Karpas-422 (cell line): ENCODE measurements around the gene SFSWAP. TPM values are rescaled to one million over a fixed set of nuclear protein-coding genes. Genes with fewer than 3 reads are reported as not detected.
A peak's percentile ranks its signal among the peaks of the same experiment; 100 is the strongest.

Experiments
- DNase-seq: peaks from one replicate; pipeline ENCODE4 v3.0.0-alpha.2; 2015
- H2AFZ ChIP-seq: fragments of 200-600 bp; sonication (generic); 2 replicates; pipeline ENCODE4 v1.6.1; 2014; ENCODE audit warnings: antibody characterized with exemption, low read length, mixed read lengths
- H3K27ac ChIP-seq: fragments of 200-600 bp; sonication (generic); 2 replicates; pipeline ENCODE4 v1.5.1; 2014; ENCODE audit warnings: mild to moderate bottlenecking, low read length, moderate library complexity
- H3K27me3 ChIP-seq: fragments of 200-600 bp; sonication (generic); 2 replicates; pipeline ENCODE4 v1.6.1; 2014; ENCODE audit warnings: low read length, mixed read lengths
- H3K36me3 ChIP-seq: fragments of 200-600 bp; sonication (generic); 2 replicates; pipeline ENCODE4 v1.6.1; 2014; ENCODE audit warnings: low read length, mixed read lengths; ENCODE audit not compliant: insufficient read depth
- H3K4me1 ChIP-seq: fragments of 200-600 bp; sonication (generic); 2 replicates; pipeline ENCODE4 v1.6.1; 2014; ENCODE audit warnings: mild to moderate bottlenecking, low read length, mixed read lengths
- H3K4me2 ChIP-seq: fragments of 200-600 bp; sonication (generic); 2 replicates; pipeline ENCODE4 v1.6.1; 2014; ENCODE audit warnings: low read length, low read depth, mild to moderate bottlenecking; ENCODE audit not compliant: poor library complexity, severe bottlenecking
- H3K4me3 ChIP-seq: fragments of 200-600 bp; sonication (generic); 2 replicates; pipeline ENCODE4 v1.5.1; 2014; ENCODE audit warnings: mild to moderate bottlenecking, antibody characterized with exemption, low read length, mixed read lengths
- H3K79me2 ChIP-seq: fragments of 200-600 bp; sonication (generic); 2 replicates; pipeline ENCODE4 v1.6.1; 2014; ENCODE audit warnings: mild to moderate bottlenecking, low read length, mixed read lengths
- H3K9ac ChIP-seq: fragments of 200-600 bp; sonication (generic); 2 replicates; pipeline ENCODE4 v1.6.0; 2014; ENCODE audit warnings: low read length
- H3K9me2 ChIP-seq: fragments of 200-600 bp; sonication (generic), shearing (Covaris generic); replicated peaks from 2 replicates; pipeline ENCODE4 v1.6.0; 2014; ENCODE audit warnings: mild to moderate bottlenecking, low read length, moderate library complexity; ENCODE audit not compliant: insufficient read depth
- H3K9me3 ChIP-seq: fragments of 300-700, 200-600 bp; sonication (generic); 2 replicates; pipeline ENCODE4 v1.6.1; 2014; ENCODE audit warnings: low read length, mixed read lengths
- H4K20me1 ChIP-seq: fragments of 200-600 bp; sonication (generic); 2 replicates; pipeline ENCODE4 v1.6.1; 2014; ENCODE audit warnings: mild to moderate bottlenecking, antibody characterized with exemption, low read length, low read depth; ENCODE audit not compliant: insufficient read depth
- total RNA-seq: library from RNA; depleted of rRNA; stranded (reverse); fragments of >200 nt; shearing (Covaris generic); gene quantifications from 2 replicates; pipeline ENCODE4 v1.2.3, GENCODE V29; 2014; ENCODE audit warnings: low replicate concordance

SFSWAP gene
- total RNA-seq, 1 experiment from 2014 or later, result 30.0 TPM

GRCh38 chr12:131683266-131684014 is 27.4 kb upstream of the SFSWAP start:
- Histone ChIP-seq H4K20me1 (no peaks in the 10 kb centered on the region), H3K9me3 (no peaks in the 10 kb centered on the region; the same call in 1 of the 2 replicates), H3K4me1 (no peaks in the 10 kb centered on the region), H3K27me3 (no peaks in the 10 kb centered on the region), H3K9ac (no peak overlapping the region), H3K79me2 (no peaks in the 10 kb centered on the region), H2AFZ (no peak overlapping the region), H3K9me2 (no peaks in the 10 kb centered on the region), H3K27ac (no peak overlapping the region), H3K4me3 (no peak overlapping the region), H3K36me3 (no peaks in the 10 kb centered on the region), H3K4me2 (no peak overlapping the region)
- no peak for DNase-seq

- Histone ChIP-seq H2AFZ (no peak overlapping the region), H4K20me1 (no peaks in the 10 kb centered on the region), H3K36me3 (no peaks in the 10 kb centered on the region), H3K4me2 (no peak overlapping the region), H3K27me3 (no peaks in the 10 kb centered on the region), H3K27ac (no peak overlapping the region), H3K9ac (no peak overlapping the region), H3K9me3 (peaks cover 7% of the 10 kb centered on the region; the same call in 1 of the 2 replicates), H3K79me2 (no peaks in the 10 kb centered on the region), H3K4me1 (no peaks in the 10 kb centered on the region), H3K9me2 (no peaks in the 10 kb centered on the region), H3K4me3 (no peak overlapping the region)
- peak; percentile 45 for DNase-seq
These were observed 26.7 kb upstream of the SFSWAP start for GRCh38 chr12:131684015-131684725.

GRCh38 chr12:131687346-131688125 is 23.4 kb upstream of the SFSWAP start:
- no peaks in the 10 kb centered on the region for H4K20me1 ChIP-seq
- H3K27ac ChIP-seq, result no peak overlapping the region
- DNase-seq, result no peak
- H3K4me1 ChIP-seq, result no peaks in the 10 kb centered on the region
- no peak overlapping the region for H3K4me3 ChIP-seq
- no peaks in the 10 kb centered on the region for H3K79me2 ChIP-seq
- no peaks in the 10 kb centered on the region for H3K27me3 ChIP-seq
- no peak overlapping the region for H3K4me2 ChIP-seq
- H3K9me2 ChIP-seq, result no peaks in the 10 kb centered on the region
- H3K36me3 ChIP-seq, result no peaks in the 10 kb centered on the region
- H2AFZ ChIP-seq, result no peak overlapping the region
- H3K9me3 ChIP-seq, result peaks cover 7% of the 10 kb centered on the region; the same call in 1 of the 2 replicates
- H3K9ac ChIP-seq, result no peak overlapping the region

GRCh38 chr12:131688131-131688844 is 22.6 kb upstream of the SFSWAP start:
- H3K9me2 ChIP-seq, result no peaks in the 10 kb centered on the region
- no peak overlapping the region for H3K4me2 ChIP-seq

GRCh38 chr12:131688845-131689154 is 22.1 kb upstream of the SFSWAP start:
- no peaks in the 10 kb centered on the region for H3K79me2 ChIP-seq
- H3K36me3 ChIP-seq, result no peaks in the 10 kb centered on the region
- no peak overlapping the region for H3K9ac ChIP-seq
- no peaks in the 10 kb centered on the region for H3K9me2 ChIP-seq
- H3K9me3 ChIP-seq, result peaks cover 7% of the 10 kb centered on the region; the same call in 1 of the 2 replicates
- H3K4me3 ChIP-seq, result no peak overlapping the region
- no peak for DNase-seq
- H2AFZ ChIP-seq, result no peak overlapping the region
- no peaks in the 10 kb centered on the region for H3K27me3 ChIP-seq
- no peak overlapping the region for H3K27ac ChIP-seq
- H3K4me2 ChIP-seq, result no peak overlapping the region
- H4K20me1 ChIP-seq, result no peaks in the 10 kb centered on the region
- no peaks in the 10 kb centered on the region for H3K4me1 ChIP-seq

More at GRCh38 chr12:131688131-131688844, 22.6 kb upstream of the SFSWAP start:
- Histone ChIP-seq H3K27me3 (no peaks in the 10 kb centered on the region), H3K36me3 (no peaks in the 10 kb centered on the region), H3K4me1 (no peaks in the 10 kb centered on the region), H3K27ac (no peak overlapping the region), H3K4me3 (no peak overlapping the region), H3K9ac (no peak overlapping the region), H3K9me3 (peaks cover 7% of the 10 kb centered on the region; the same call in 1 of the 2 replicates), H2AFZ (no peak overlapping the region), H3K79me2 (no peaks in the 10 kb centered on the region), H4K20me1 (no peaks in the 10 kb centered on the region)
- no peak for DNase-seq

GRCh38 chr12:131690320-131690719 is 20.6 kb upstream of the SFSWAP start:
- no peak overlapping the region for H3K4me2 ChIP-seq
- H4K20me1 ChIP-seq, result no peaks in the 10 kb centered on the region
- H3K27me3 ChIP-seq, result no peaks in the 10 kb centered on the region
- no peak overlapping the region for H3K9ac ChIP-seq
- no peak for DNase-seq
- H3K36me3 ChIP-seq, result no peaks in the 10 kb centered on the region
- H3K9me2 ChIP-seq, result no peaks in the 10 kb centered on the region
- no peak overlapping the region for H3K4me3 ChIP-seq
- no peaks in the 10 kb centered on the region for H3K79me2 ChIP-seq
- peaks cover 7% of the 10 kb centered on the region; the same call in 1 of the 2 replicates for H3K9me3 ChIP-seq
- no peaks in the 10 kb centered on the region for H3K4me1 ChIP-seq
- no peak overlapping the region for H2AFZ ChIP-seq
- no peak overlapping the region for H3K27ac ChIP-seq

- no peak overlapping the region for H3K4me2 ChIP-seq
- H3K27me3 ChIP-seq, result no peaks in the 10 kb centered on the region
- peaks cover 7% of the 10 kb centered on the region; the same call in 1 of the 2 replicates for H3K9me3 ChIP-seq
- no peaks in the 10 kb centered on the region for H3K9me2 ChIP-seq
- H3K27ac ChIP-seq, result no peak overlapping the region
- H3K4me1 ChIP-seq, result no peaks in the 10 kb centered on the region
- H3K36me3 ChIP-seq, result no peaks in the 10 kb centered on the region
- H2AFZ ChIP-seq, result no peak overlapping the region
- H3K9ac ChIP-seq, result no peak overlapping the region
- H3K79me2 ChIP-seq, result no peaks in the 10 kb centered on the region
- DNase-seq, result no peak
- no peaks in the 10 kb centered on the region for H4K20me1 ChIP-seq
- no peak overlapping the region for H3K4me3 ChIP-seq
These were observed 18.5 kb upstream of the SFSWAP start for GRCh38 chr12:131692431-131692830.
